GM12872 (cell line): Measurements from ENCODE around the gene CTLA4.

Source experiments
- TF ChIP-seq, protein P1 (sequence below): IDR thresholded peaks from 3 replicates; pipeline ENCODE4 v1.5.1; 2011; ENCODE audit warnings: low read depth, mild to moderate bottlenecking, low read length, moderate library complexity; ENCODE audit not compliant: insufficient read depth

CTLA4 gene

DNA sequence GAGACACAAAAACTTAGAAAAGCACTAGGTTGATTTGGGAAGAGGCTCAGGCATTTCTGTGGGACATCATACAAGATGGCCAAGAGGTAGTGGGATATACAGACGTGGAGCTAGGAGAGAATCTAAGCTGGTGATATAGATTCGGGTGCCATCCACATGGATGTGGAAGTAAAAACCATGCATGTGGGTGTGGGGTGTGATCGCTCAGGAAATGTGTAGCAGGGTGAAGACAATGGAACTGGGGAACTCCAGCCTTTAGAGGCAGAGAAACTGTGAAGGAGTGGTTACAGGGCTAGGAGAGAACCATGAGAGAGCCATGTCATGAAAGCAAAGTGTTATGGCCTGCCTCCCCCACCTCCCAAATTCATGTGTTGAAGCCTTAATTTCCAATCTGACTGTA, 43.0 kb upstream of the CTLA4 start:
- TF ChIP-seq, protein P1, sequence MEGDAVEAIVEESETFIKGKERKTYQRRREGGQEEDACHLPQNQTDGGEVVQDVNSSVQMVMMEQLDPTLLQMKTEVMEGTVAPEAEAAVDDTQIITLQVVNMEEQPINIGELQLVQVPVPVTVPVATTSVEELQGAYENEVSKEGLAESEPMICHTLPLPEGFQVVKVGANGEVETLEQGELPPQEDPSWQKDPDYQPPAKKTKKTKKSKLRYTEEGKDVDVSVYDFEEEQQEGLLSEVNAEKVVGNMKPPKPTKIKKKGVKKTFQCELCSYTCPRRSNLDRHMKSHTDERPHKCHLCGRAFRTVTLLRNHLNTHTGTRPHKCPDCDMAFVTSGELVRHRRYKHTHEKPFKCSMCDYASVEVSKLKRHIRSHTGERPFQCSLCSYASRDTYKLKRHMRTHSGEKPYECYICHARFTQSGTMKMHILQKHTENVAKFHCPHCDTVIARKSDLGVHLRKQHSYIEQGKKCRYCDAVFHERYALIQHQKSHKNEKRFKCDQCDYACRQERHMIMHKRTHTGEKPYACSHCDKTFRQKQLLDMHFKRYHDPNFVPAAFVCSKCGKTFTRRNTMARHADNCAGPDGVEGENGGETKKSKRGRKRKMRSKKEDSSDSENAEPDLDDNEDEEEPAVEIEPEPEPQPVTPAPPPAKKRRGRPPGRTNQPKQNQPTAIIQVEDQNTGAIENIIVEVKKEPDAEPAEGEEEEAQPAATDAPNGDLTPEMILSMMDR, result no peak

GRCh38 chr2:203826704-203827103, 40.9 kb upstream of the CTLA4 start:
- TF ChIP-seq, protein P1, result no peak

DNA sequence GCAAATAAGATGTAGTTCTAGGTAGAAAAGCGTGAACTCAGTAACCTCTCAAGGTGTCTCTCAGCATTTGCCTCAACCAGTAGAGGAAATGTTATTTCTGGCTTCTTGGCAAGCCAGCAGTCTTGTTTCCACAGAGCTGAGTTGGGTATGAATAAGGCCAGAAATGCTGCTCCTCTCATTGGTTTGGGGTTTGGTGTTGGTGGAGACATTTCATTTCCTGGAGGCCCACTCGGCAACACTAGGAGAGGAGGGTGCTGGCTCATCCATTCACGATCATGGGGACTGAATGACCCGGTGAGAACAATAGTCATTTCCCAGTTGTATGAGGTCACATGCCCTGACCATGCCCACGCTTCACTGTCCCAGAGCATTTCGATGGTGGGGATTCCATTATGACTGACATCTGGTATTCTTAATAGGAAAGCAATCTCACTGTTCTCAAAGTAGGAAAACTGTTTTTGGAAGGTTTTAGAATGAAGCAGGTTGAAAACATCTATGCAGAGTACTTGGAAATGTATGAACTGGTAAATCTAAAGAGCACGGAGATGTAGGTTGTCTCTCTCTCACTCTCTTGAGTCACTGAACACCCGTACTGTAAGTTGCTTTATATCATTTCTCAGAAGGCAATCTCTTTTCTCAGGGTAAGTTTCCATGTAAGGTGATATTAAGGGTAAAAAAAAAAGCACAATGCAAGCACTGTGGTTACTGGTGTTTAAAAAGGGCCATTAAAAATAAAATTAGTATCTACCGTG, 37.1 kb upstream of the CTLA4 start:
- TF ChIP-seq, protein P1, result no peak

DNA sequence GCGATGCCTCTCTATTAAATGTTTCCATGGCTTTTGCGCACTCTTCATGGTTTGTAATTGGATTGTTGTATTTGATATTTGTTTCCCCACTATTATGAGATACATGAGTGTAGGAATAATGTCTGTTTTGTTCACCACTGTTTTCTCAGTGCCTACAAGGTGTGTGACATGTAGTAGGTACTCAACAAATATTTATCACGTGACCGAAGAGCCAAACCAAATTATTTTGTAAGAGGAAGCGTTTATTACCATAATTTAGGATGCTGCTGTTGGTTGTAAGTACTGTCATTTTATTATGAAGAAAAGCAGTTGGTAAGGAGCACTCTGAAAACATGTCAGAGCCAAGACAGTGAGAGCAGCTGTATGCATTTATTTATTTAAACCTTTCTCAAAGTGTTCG, 32.2 kb upstream of the CTLA4 start:
- TF ChIP-seq, protein P1, result no peak

DNA sequence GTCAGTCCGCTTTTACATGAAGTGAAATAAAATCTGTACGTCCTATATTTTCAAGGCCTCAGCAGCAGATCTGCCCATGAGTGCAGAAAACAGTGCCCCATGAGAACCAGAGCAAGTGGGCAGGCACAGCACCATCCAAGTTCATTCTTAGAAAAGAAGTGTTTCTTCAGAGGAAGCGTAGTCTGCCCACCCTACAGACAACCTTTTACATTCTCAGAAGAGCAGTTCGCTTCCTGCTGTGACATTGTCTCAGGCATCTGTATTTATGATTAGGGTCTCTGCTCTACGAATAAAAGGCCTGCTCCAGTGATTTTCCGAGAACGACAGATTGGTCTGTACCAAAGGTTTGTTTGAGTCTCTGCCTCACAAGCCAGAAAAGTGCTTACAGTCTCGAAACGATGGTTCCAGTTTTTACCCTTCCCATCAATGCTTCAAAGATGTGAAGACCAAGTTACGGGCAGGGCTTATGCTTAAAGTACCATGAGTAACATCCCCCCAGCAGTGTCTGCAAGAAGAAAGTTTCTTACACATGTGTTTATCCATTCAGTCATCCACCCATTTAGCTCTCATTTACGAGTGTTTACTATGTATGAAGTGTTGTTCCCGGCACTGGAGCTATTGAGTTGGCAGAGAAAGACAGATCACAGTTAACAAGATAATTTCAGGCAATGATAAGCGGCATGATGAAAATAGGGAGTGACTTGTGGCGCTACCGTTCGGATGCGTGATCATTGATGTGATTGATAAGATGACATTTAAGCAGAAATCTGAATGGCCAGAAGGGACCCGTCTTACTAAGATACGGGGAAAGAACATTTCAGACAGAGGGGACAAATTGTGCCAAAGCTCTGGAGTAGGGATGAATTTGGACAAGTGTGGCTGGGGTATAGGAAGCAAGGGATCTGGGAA, 31.4 kb upstream of the CTLA4 start:
- TF ChIP-seq, protein P1, result no peak

DNA sequence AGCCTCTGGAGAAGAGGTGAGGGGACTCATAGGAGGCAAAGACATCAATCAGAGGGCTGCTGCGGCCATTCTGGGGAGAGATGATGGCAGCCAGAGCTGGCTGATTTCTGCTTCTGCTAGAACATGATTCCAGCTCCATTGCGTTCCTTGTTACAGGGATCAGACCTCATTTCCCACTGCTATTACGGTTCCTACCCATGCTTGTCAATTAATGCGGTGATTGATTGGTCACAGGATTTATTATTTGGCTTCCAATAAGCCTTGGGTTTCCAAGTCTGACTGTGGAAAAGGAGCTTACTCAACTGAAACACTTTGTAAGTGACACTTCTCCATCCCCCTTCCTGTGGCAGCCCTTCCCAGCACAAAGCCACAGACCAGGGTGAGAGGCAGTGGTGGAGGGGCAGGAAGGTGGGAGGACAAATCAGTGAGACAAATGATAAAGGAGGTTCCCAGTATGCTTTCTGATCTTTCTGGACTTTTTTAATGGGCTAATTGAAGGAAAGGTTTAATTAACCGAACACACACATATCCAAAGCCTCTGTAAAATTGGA, 26.8 kb upstream of the CTLA4 start:
- TF ChIP-seq, protein P1, result no peak

DNA sequence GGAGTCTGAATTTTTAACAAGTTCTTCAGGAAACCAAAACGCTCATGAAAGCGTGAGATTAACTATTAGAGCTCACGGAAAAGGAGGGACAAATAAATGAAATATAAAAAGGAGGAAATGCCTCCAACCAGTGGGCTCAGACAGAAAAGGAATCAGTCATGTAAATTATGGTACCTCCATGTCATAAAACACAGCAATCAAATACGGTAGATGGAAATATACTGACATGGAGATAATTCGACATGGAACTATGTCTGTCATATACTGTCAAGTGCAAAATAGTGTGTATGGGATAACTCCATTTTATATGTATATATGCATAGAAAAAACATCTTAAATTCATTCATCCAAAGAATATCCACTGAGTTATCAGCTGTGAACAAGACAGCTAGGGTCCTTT, 25.9 kb upstream of the CTLA4 start:
- TF ChIP-seq, protein P1, result no peak
